Mesodermal cell (in vitro differentiated cells): ENCODE measurements around the gene OSTF1.

Experiments
- H3K27ac ChIP-seq: 2 replicates; pipeline ENCODE4 v1.7.0; 2013; ENCODE audit warnings: mild to moderate bottlenecking, low read depth, low read length, moderate library complexity; ENCODE audit not compliant: severe bottlenecking
- H3K36me3 ChIP-seq: 2 replicates; pipeline ENCODE4 v1.7.1; 2013; ENCODE audit warnings: mild to moderate bottlenecking, low read length, moderate library complexity; ENCODE audit not compliant: control insufficient read depth, insufficient read depth
- H3K4me1 ChIP-seq: one replicate; pipeline ENCODE4 v1.7.1; 2013; ENCODE audit warnings: mild to moderate bottlenecking, low read length; ENCODE audit not compliant: insufficient read depth, control insufficient read depth, poor library complexity, severe bottlenecking
- H3K4me3 ChIP-seq: 2 replicates; pipeline ENCODE4 v1.7.0; 2013; ENCODE audit warnings: low read length, control low read depth, mild to moderate bottlenecking; ENCODE audit not compliant: insufficient read depth, poor library complexity, severe bottlenecking; ENCODE audit errors: extremely low read depth
- H3K9me3 ChIP-seq: 2 replicates; pipeline ENCODE4 v1.7.1; 2013; ENCODE audit warnings: mild to moderate bottlenecking, low read length, moderate library complexity; ENCODE audit not compliant: control insufficient read depth
- WGBS, 2 experiments: methylation state at CpG; one replicate each; pipeline ENCODE4 v1.1.5; 2013; ENCODE audit warnings: missing lambda C conversion rate in 2 of 2; ENCODE audit not compliant: insufficient coverage in 2 of 2; 5-methylcytosine and 5-hydroxymethylcytosine counted together

Gene OSTF1

DNA sequence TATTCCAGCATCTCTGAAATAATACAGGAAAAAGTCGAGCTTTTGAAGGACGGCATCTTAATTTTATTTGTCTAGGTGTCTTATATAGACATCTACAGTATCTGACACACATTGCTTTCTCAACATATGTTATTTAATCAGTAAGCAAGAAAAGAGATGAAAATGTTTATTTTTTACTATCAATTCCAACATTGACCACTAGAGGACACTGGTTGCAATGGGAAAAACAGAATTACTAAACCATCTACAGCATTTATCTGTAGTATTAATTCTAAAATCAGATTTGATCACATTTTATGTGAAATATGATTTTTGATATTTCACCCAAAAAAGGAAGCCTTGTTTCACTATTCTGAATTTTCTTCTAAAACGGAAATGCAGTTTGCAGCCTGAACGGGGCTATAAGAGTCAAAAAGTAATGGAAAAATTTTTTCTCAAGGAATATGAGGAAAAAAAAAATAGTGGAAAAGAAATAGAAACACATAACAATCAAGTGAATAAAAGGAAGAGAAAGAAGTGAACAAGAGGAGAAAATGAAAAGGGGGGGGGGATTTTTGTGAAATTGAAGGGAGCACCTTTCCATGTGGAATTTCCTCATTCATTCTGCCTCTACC lies 98.6 kb downstream of the OSTF1 start:
- no peaks in the 10 kb centered on the region for H3K9me3 ChIP-seq
- no peaks in the 10 kb centered on the region for H3K4me1 ChIP-seq
- H3K27ac ChIP-seq = no peak overlapping the region
- no peaks in the 10 kb centered on the region for H3K36me3 ChIP-seq
- no peak overlapping the region for H3K4me3 ChIP-seq
- no CpG with 5 or more reads among the region's 4 CpGs for WGBS, 2 experiments

DNA sequence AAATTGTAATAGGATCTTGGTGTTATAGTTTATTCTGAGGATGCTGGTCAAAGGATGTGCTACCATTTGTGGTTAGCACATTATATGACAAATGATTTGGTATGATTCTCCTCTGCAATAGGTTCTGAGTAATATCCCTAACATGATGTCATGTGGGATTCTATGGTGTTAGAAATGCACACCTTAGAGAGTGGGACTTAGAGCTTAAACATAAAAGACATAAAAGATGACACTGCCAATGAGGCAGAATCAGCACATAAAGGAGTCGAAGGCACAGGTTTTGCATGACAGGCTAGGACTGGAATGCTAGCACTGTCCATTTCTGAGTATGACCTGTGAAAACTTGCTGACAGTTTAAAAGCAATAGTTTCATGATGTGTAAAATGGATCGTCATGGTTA lies 100.4 kb downstream of the OSTF1 start:
- no peaks in the 10 kb centered on the region for H3K36me3 ChIP-seq
- H3K4me1 ChIP-seq = no peaks in the 10 kb centered on the region
- 77 to 80% methylated on average over 1 of the region's 2 CpGs for WGBS, 2 experiments
- H3K27ac ChIP-seq = no peak overlapping the region
- no peaks in the 10 kb centered on the region for H3K9me3 ChIP-seq
- no peak overlapping the region for H3K4me3 ChIP-seq

DNA sequence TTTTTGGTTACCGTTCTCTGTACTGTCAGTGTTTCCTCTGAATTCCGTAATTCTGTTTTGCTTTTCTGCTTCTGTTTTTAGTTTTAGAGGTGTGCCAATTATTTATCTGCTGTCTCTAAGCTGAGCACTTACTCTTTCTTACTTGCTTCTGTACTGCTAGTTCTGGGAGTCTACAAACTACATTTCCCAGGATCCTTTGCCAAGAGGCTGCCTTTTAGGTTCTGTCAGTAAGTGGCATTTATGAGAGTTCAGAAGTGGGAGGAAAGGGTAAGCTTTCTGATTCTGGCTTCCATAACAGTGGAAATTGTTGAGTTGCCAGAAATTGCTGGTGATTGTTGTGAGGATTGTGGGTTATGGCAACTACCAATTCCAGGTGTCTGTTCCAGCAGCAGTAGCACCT lies 102.4 kb downstream of the OSTF1 start:
- no peaks in the 10 kb centered on the region for H3K4me1 ChIP-seq
- no peaks in the 10 kb centered on the region for H3K36me3 ChIP-seq
- H3K27ac ChIP-seq = no peak overlapping the region
- no CpG with 5 or more reads among the region's 2 CpGs for WGBS, 2 experiments
- H3K9me3 ChIP-seq = no peaks in the 10 kb centered on the region
- no peak overlapping the region for H3K4me3 ChIP-seq
